HEK293 (cell line): Measurements from ENCODE around the gene KRTAP7-1.

Source experiments
- CTCF ChIA-PET: fragments of 350-600 bp; formaldehyde crosslinking; extraction: SDS; loops from one replicate; lab custom pipeline; 2021; ENCODE audit warnings: antibody characterized with exemption; lab: Yijun Ruan, JAX
- POLR2A ChIA-PET: fragments of 300-600 bp; formaldehyde crosslinking; extraction: SDS; loops from one replicate; lab custom pipeline; 2020; ENCODE audit warnings: antibody characterized with exemption, inconsistent platforms; lab: Yijun Ruan, JAX
- H3K27ac ChIP-seq: fragments of 200-500 bp; sonication (Bioruptor generic); 2 replicates; pipeline ENCODE4 v1.5.1; 2014; ENCODE audit warnings: low read depth, low read length, control low read depth, inconsistent platforms; ENCODE audit errors: extremely low read depth
- H3K36me3 ChIP-seq, 2 experiments: fragments of 200-500 bp in 1 of 2; sonication (Bioruptor generic) in 1 of 2; 1 replicate in 1 of 2; 2 replicates in 1 of 2; pipeline ENCODE4 v1.5.1; 2014 to 2017; ENCODE audit warnings: inconsistent platforms in 2 of 2, low read length in 2 of 2; ENCODE audit not compliant: control insufficient read depth in 2 of 2, insufficient read depth in 1 of 2
- H3K4me1 ChIP-seq: fragments of 200-500 bp; sonication (Bioruptor generic); 2 replicates; pipeline ENCODE4 v1.5.1; 2014; ENCODE audit warnings: mild to moderate bottlenecking, low read length, inconsistent platforms; ENCODE audit not compliant: control insufficient read depth, insufficient read depth
- H3K4me3 ChIP-seq: 2 replicates; pipeline ENCODE4 v1.5.1; 2011; ENCODE audit warnings: low read depth, mild to moderate bottlenecking, control low read depth, low read length, moderate library complexity
- H3K9me3 ChIP-seq: fragments of 200-500 bp; sonication (Bioruptor generic); 2 replicates; pipeline ENCODE4 v1.5.1; 2014; ENCODE audit warnings: low read depth, low read length, inconsistent platforms; ENCODE audit not compliant: control insufficient read depth, insufficient read depth
- BCL11A ChIP-seq: fragments of 450-650 bp; formaldehyde crosslinking; IDR thresholded peaks from 2 replicates; pipeline ENCODE4 v1.5.1; 2016; ENCODE audit warnings: low read depth, missing biosample characterization, missing genetic modification characterization
- KLF17 ChIP-seq: fragments of 450-650 bp; formaldehyde crosslinking; IDR thresholded peaks from 2 replicates; pipeline ENCODE4 v1.5.1; 2016; ENCODE audit warnings: missing biosample characterization, missing genetic modification characterization
- OSR2 ChIP-seq: fragments of 450-650 bp; formaldehyde crosslinking; IDR thresholded peaks from 2 replicates; pipeline ENCODE4 v1.5.1; 2016; ENCODE audit warnings: missing biosample characterization, missing genetic modification characterization
- PBX3 ChIP-seq: sonication (generic); formaldehyde crosslinking; IDR thresholded peaks from 2 replicates; pipeline ENCODE4 v1.8.1; 2022; ENCODE audit warnings: mild to moderate bottlenecking, moderate library complexity, missing genetic modification reagents
- TCF7L2 ChIP-seq: IDR thresholded peaks from 2 replicates; pipeline ENCODE4 v1.6.1; 2011; ENCODE audit warnings: low read depth, mild to moderate bottlenecking, inconsistent platforms, low read length, moderate library complexity, borderline replicate concordance
- WT1 ChIP-seq: fragments of 450-650 bp; formaldehyde crosslinking; IDR thresholded peaks from 2 replicates; pipeline ENCODE4 v1.5.1; 2016; ENCODE audit warnings: missing biosample characterization, missing genetic modification characterization
- ZBTB1 ChIP-seq: fragments of 450-650 bp; formaldehyde crosslinking; IDR thresholded peaks from 2 replicates; pipeline ENCODE4 v1.5.1; 2016; ENCODE audit warnings: missing biosample characterization, missing genetic modification characterization
- ZBTB26 ChIP-seq: fragments of 450-650 bp; formaldehyde crosslinking; optimal IDR thresholded peaks from 2 replicates; pipeline ENCODE3; 2016; ENCODE audit warnings: missing biosample characterization, mild to moderate bottlenecking, missing genetic modification characterization
- ZFP3 ChIP-seq: fragments of 450-650 bp; formaldehyde crosslinking; IDR thresholded peaks from 2 replicates; pipeline ENCODE4 v1.5.1; 2016; ENCODE audit warnings: low read depth, missing biosample characterization, missing genetic modification characterization
- ZNF132 ChIP-seq: fragments of 450-650 bp; formaldehyde crosslinking; IDR thresholded peaks from 2 replicates; pipeline ENCODE4 v1.5.1; 2017; ENCODE audit warnings: missing biosample characterization, missing genetic modification characterization, borderline replicate concordance
- ZNF155 ChIP-seq: fragments of 450-650 bp; formaldehyde crosslinking; IDR thresholded peaks from 2 replicates; pipeline ENCODE4 v1.5.1; 2016; ENCODE audit warnings: missing biosample characterization, missing genetic modification characterization
- ZNF324 ChIP-seq: fragments of 450-650 bp; formaldehyde crosslinking; IDR thresholded peaks from 2 replicates; pipeline ENCODE4 v1.5.1; 2016; ENCODE audit warnings: missing biosample characterization, missing genetic modification characterization
- ZNF423 ChIP-seq: fragments of 450-650 bp; formaldehyde crosslinking; IDR thresholded peaks from 2 replicates; pipeline ENCODE4 v1.5.1; 2016; ENCODE audit warnings: missing biosample characterization, missing genetic modification characterization
- ZNF501 ChIP-seq: fragments of 450-650 bp; formaldehyde crosslinking; IDR thresholded peaks from 2 replicates; pipeline ENCODE4 v1.5.1; 2016; ENCODE audit warnings: missing biosample characterization, missing genetic modification characterization
- ZNF510 ChIP-seq: fragments of 450-650 bp; formaldehyde crosslinking; IDR thresholded peaks from 2 replicates; pipeline ENCODE4 v1.5.1; 2018; ENCODE audit warnings: mild to moderate bottlenecking, missing genetic modification characterization, missing biosample characterization; ENCODE audit not compliant: insufficient replicate concordance
- ZNF530 ChIP-seq: fragments of 450-650 bp; formaldehyde crosslinking; IDR thresholded peaks from 2 replicates; pipeline ENCODE4 v1.5.1; 2016; ENCODE audit warnings: low read depth, missing biosample characterization, missing genetic modification characterization
- ZNF548 ChIP-seq: fragments of 450-650 bp; formaldehyde crosslinking; IDR thresholded peaks from 2 replicates; pipeline ENCODE4 v1.5.1; 2016; ENCODE audit warnings: missing biosample characterization, missing genetic modification characterization
- ZNF580 ChIP-seq: fragments of 450-650 bp; formaldehyde crosslinking; IDR thresholded peaks from 2 replicates; pipeline ENCODE4 v1.5.1; 2016; ENCODE audit warnings: missing biosample characterization, missing genetic modification characterization
- ZNF600 ChIP-seq: fragments of 450-650 bp; formaldehyde crosslinking; IDR thresholded peaks from 2 replicates; pipeline ENCODE4 v1.5.1; 2016; ENCODE audit warnings: missing biosample characterization, missing genetic modification characterization
- ZNF626 ChIP-seq: fragments of 450-650 bp; sonication (Bioruptor Pico); formaldehyde crosslinking; IDR thresholded peaks from 2 replicates; pipeline ENCODE4 v1.5.1; 2018; ENCODE audit warnings: missing biosample characterization, missing genetic modification characterization, inconsistent platforms
- ZNF747 ChIP-seq: fragments of 450-650 bp; formaldehyde crosslinking; IDR thresholded peaks from 2 replicates; pipeline ENCODE4 v1.5.1; 2016; ENCODE audit warnings: missing biosample characterization, missing genetic modification characterization

Gene KRTAP7-1

GRCh38 chr21:30793581-30794314 lies 35.8 kb downstream of the KRTAP7-1 start:
- Histone ChIP-seq H3K9me3 (no peaks in the 10 kb centered on the region), H3K27ac (no peak overlapping the region), H3K4me1 (no peaks in the 10 kb centered on the region), H3K4me3 (no peak overlapping the region), H3K36me3 (no peaks in the 10 kb centered on the region)
- TF ChIP-seq WT1 (tag by site-specific recombination) (no peak), ZNF600 (tag by site-specific recombination) (no peak), ZNF747 (tag by site-specific recombination) (no peak), BCL11A (tag by site-specific recombination) (no peak), ZFP3 (tag by site-specific recombination) (no peak), ZBTB1 (tag by site-specific recombination) (no peak), ZBTB26 (no peak), ZNF324 (no peak), ZNF510 (tag by site-specific recombination) (no peak), TCF7L2 (no peak), ZNF548 (no peak), ZNF423 (no peak), ZNF501 (tag by site-specific recombination) (no peak), ZNF626 (tag by site-specific recombination) (no peak), ZNF530 (tag by site-specific recombination) (no peak)
- ChIA-PET CTCF (interaction anchor here (0.6 kb wide), 1 partner anchor 15 kb away, joined by 3 read pairs; no protein-coding TSS in a partner anchor), POLR2A (no interaction called here)

- CTCF ChIA-PET: interaction anchor here (0.6 kb wide), 2 partner anchors 10 to 36 kb away, joined by 3 to 4 read pairs; no protein-coding TSS in a partner anchor
- Histone ChIP-seq H3K36me3 (no peaks in the 10 kb centered on the region), H3K4me3 (no peak overlapping the region), H3K9me3 (no peaks in the 10 kb centered on the region; the same call in 1 of the 2 replicates), H3K4me1 (no peaks in the 10 kb centered on the region), H3K27ac (no peak overlapping the region)
- POLR2A ChIA-PET: no interaction called here
- no peak for TF ChIP-seq ZNF132
- TF ChIP-seq PBX3 (CRISPR knock-in tag): no peak
- no peak for TF ChIP-seq ZNF155 (tag by site-specific recombination)
- TF ChIP-seq ZNF580 (tag by site-specific recombination): no peak
- TF ChIP-seq OSR2: no peak
- no peak for TF ChIP-seq KLF17 (tag by site-specific recombination)
- TF ChIP-seq, all 188 proteins: peak for 0
These were observed 50.3 kb downstream of the KRTAP7-1 start for GRCh38 chr21:30779249-30779648.
